A172 (cell line): ENCODE results near the gene PPP1R3F. TPM values are rescaled to one million over a fixed set of nuclear protein-coding genes. Genes with fewer than 3 reads are reported as not detected.
"Not testable (repeated sequence)": the region's sequence is repeated elsewhere in the genome, so short reads cannot be mapped to it uniquely, and the experiment has no call there.

Experiments
- DNase-seq: peaks from one replicate; pipeline ENCODE4 v3.0.0-alpha.2; 2015; ENCODE audit warnings: low spot score
- total RNA-seq: library from RNA; depleted of rRNA; stranded (reverse); fragments of >200 nt; shearing (Covaris generic); gene quantifications from 2 replicates; pipeline ENCODE4 v1.2.3, GENCODE V29; 2014; rRNA removed

The PPP1R3F gene
- total RNA-seq, 1 experiment from 2014 or later, result 11.1 TPM

DNA sequence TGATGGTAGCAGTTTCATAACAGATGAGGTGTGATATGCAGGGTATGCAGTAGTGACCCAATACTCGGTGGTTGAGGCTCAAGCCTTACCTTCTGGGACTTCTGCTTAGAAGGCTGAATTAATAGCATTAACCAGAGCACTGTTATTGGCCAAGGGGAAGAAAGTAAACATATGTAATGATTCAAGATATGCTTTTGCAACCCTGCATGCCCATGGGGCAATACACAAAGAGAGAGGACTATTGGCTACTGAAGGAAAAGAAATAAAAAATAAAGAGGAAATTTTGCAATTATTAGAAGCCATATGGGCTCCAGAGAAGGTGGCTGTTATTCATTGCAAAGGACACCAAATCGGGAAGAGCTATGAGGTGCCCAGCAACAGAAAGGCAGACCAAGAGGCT lies 42.6 kb downstream of the PPP1R3F start:
- no peak for DNase-seq

DNA sequence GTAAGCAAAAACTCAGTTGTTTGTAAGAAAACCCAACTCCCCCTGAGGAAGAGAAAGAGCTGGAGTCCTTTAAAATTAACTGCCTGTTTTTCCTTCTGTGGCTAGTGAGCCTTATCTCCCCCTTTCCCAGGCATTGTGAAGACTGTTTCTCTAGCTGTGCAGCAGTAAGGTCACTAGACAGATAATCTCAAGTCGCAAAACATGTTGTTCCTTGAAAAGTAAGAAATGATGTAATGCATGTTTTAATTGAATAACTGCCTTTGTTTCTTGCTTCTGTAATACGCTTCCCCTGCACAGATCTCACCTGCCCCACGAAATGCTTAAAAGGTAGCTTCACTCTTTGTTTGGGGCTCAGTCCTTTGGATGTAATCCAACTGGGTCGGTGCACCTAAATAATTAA lies 46.5 kb downstream of the PPP1R3F start:
- DNase-seq, result no peak

DNA sequence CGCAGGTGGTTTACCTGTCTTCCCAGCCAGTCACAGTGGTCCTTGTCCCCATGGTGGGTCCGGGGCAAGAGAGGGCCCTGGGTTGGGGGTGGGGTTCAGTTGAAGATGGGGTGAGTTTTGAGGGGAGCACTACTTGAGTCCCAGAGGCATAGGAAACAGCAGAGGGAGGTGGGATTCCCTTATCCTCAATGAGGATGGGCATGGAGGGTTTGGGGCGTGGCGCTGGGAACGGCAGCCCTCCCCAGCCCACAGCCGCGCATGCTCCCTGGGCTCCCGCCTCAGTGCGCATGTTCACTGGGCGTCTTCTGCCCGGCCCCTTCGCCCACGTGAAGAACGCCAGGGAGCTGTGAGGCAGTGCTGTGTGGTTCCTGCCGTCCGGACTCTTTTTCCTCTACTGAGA lies 52.1 kb downstream of the PPP1R3F start, which contains the start of gene GAGE12J:
Gene GAGE12J (plus strand): TSS at position 301 of the 400 bp plus-strand sequence. CDS start 1,157 bp downstream, outside the sequence.
- not testable (repeated sequence) for DNase-seq

DNA sequence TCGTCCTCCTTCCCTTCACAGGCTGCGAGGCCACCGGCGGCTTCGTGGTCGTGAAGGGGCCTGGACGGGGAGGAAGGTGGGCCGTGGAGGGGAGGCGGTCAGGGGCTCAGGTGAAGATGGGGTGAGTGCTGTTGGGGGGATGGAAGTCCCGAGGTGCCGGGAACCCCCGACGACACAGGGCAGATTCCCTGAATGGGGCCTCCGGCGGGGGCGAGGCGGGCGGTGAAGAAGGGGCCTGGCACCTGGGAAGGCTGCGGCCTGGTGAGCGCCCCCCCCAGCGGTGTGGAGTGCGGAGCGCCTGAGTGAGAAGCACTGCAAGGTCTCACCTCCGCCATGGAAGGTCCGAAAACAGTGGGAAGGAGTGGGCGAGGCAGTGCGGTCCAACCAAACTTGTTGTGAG lies 52.7 kb downstream of the PPP1R3F start:
- not testable (repeated sequence) for DNase-seq

DNA sequence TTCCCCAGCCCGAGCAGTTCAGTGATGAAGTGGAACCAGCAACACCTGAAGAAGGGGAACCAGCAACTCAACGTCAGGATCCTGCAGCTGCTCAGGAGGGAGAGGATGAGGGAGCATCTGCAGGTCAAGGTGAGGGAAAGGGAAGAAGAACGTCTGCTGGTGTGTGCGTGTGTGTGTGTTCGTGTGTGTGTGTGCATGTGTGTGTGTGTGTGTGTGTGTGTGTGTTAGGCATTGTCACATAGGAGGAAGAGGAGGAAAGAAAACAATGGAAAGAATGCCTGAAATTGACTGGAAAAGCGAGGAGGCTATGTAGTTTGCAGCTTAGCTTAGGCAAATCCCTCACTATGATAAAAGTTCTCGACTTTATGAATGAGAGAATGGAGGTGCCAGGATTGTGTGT lies 54.1 kb downstream of the PPP1R3F start:
- DNase-seq, result not testable (repeated sequence)

DNA sequence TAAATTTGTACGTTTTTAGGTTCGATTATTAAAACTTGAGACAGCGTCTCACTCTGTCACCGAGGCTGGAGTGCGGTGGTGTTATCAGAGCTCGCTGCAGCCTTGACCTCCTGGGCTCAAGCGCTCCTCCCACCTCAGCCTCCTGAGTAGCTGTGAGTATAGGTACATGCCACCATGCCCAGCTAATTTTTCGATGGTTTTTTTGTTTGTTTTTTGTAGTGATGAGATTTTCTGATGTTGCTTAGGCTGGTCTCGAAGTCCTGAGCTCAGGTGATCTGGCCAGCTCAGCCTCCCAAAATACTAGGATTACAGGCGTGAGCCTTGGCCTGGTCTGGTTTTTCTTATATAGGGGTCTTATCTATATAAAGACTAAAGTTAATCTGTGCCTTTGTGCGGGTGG lies 60.8 kb downstream of the PPP1R3F start:
- not testable (repeated sequence) for DNase-seq

DNA sequence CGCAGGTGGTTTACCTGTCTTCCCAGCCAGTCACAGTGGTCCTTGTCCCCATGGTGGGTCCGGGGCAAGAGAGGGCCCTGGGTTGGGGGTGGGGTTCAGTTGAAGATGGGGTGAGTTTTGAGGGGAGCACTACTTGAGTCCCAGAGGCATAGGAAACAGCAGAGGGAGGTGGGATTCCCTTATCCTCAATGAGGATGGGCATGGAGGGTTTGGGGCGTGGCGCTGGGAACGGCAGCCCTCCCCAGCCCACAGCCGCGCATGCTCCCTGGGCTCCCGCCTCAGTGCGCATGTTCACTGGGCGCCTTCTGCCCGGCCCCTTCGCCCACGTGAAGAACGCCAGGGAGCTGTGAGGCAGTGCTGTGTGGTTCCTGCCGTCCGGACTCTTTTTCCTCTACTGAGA lies 61.7 kb downstream of the PPP1R3F start, which contains the start of gene GAGE13:
Gene GAGE13 (plus strand): TSS at position 301 of the 400 bp plus-strand sequence. CDS start 1,156 bp downstream, outside the sequence.
- not testable (repeated sequence) for DNase-seq

DNA sequence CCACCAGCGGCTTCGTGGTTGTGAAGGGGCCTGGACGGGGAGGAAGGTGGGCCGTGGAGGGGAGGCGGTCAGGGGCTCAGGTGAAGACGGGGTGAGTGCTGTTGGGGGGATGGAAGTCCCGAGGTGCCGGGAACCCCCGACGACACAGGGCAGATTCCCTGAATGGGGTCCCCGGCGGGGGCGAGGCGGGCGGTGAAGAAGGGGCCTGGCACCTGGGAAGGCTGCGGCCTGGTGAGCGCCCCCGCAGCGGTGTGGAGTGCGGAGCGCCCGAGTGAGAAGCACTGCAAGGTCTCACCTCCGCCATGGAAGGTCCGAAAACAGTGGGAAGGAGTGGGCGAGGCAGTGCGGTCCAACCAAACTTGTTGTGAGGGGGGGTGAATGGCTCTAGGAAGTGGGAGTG lies 62.2 kb downstream of the PPP1R3F start:
- DNase-seq, result not testable (repeated sequence)

Other genes starting within 250 kb of the PPP1R3F start
- gene TFE3, start 226.4 kb upstream of the PPP1R3F start, total RNA-seq, result 49.8 and 64.1 TPM in 2 replicates
- 0.14 TPM in 1 of 2 replicates, not detected in the other for gene CCDC120, start 210.8 kb upstream of the PPP1R3F start, total RNA-seq
- gene PRAF2, start 195.8 kb upstream of the PPP1R3F start, total RNA-seq, result 11.7 and 12.6 TPM in 2 replicates
- gene WDR45, start 189.9 kb upstream of the PPP1R3F start, total RNA-seq, result 47.5 and 64.6 TPM in 2 replicates
- 41.9 and 42.4 TPM in 2 replicates for gene GPKOW, start 146.1 kb upstream of the PPP1R3F start, total RNA-seq
- gene MAGIX, start 107.0 kb upstream of the PPP1R3F start, total RNA-seq, result 0.36 and 1.8 TPM in 2 replicates
- gene PLP2, start 97.9 kb upstream of the PPP1R3F start, total RNA-seq, result 70.3 and 80.8 TPM in 2 replicates
- gene PRICKLE3, start 83.4 kb upstream of the PPP1R3F start, total RNA-seq, result 2.8 and 2.9 TPM in 2 replicates
- 0.05 and 0.48 TPM in 2 replicates for gene SYP, start 69.6 kb upstream of the PPP1R3F start, total RNA-seq
- not detected in 2 replicates for gene CACNA1F, start 36.5 kb upstream of the PPP1R3F start, total RNA-seq
- 15.0 and 16.8 TPM in 2 replicates for gene CCDC22, start 34.3 kb upstream of the PPP1R3F start, total RNA-seq
- not detected in 2 replicates for gene FOXP3, start 5.1 kb upstream of the PPP1R3F start, total RNA-seq
- gene GAGE10, start 33.9 kb downstream of the PPP1R3F start, total RNA-seq, result not detected in 2 replicates
- not detected in 2 replicates for gene GAGE12J, start 52.2 kb downstream of the PPP1R3F start, total RNA-seq
- gene GAGE13, start 61.8 kb downstream of the PPP1R3F start, total RNA-seq, result 6.7 TPM in 1 of 2 replicates, not detected in the other